Activated effector memory CD4-positive, alpha-beta T cell treated with anti-CD3 and anti-CD28 coated beads, Interleukin-2, amount 50 U/mL, for 16 hours (primary cell): ENCODE data around the gene ENTPD7.
"Not testable (repeated sequence)": the region's sequence is repeated elsewhere in the genome, so short reads cannot be mapped to it uniquely, and the experiment has no call there.

Experiments used
- DNase-seq: peaks from one replicate; pipeline ENCODE4 v3.0.0-alpha.2; 2020

Gene ENTPD7

DNA sequence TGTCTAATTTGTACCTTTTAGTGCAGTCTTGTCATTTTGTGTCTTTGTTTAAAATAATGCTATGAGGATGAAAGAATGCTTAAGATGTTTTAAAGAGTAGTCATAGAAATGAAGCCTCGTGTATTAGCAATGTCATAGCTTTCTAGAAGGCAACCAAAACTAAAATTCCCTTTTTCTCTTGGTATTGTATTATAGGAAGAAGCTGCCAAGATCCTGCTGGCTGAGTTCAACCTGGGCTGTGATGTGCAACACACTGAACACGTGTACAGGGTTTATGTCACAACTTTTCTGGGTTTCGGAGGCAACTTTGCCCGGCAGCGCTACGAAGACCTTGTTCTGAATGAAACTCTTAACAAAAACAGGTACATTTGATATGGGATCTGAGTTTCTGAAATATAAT, 36.5 kb downstream of the ENTPD7 start:
- no peak for DNase-seq

DNA sequence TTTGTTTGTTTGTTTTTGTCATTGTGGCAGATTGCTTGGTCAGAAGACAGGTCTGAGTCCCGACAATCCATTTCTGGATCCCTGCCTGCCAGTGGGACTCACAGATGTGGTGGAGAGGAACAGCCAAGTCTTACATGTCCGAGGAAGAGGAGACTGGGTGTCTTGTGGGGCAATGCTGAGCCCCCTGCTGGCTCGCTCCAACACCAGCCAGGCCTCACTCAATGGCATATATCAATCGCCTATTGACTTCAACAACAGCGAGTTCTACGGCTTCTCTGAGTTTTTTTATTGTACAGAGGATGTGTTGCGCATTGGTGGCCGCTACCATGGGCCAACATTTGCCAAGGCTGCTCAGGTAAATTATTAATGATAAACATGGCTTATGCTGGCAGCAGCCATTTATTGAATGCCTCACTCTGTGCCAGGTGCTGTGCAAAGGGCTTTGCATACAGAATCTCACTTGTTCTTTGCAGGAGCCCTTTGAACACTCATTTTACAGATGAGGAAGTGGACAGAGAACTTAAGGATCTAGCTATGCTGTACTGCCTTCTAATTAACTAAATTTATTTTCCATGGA, 39.3 kb downstream of the ENTPD7 start:
- no peak for DNase-seq

DNA sequence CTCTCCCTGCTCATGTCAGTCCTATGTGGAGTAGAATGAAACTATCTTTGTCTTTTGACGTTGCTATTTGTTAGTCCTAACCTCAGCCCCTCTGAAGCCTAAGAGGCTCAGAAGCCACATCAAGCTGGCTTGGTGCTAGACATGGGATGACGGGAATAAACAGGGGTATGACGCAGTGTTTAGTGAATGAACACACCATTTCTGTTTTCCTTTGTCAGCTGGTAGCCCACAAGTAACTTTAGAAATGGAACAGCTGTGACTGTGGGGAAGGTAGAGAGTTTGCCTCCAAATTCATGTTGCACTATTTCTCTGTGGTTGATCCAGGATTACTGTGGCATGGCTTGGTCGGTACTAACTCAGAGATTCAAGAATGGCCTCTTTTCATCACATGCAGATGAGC, 41.3 kb downstream of the ENTPD7 start:
- no peak for DNase-seq

DNA sequence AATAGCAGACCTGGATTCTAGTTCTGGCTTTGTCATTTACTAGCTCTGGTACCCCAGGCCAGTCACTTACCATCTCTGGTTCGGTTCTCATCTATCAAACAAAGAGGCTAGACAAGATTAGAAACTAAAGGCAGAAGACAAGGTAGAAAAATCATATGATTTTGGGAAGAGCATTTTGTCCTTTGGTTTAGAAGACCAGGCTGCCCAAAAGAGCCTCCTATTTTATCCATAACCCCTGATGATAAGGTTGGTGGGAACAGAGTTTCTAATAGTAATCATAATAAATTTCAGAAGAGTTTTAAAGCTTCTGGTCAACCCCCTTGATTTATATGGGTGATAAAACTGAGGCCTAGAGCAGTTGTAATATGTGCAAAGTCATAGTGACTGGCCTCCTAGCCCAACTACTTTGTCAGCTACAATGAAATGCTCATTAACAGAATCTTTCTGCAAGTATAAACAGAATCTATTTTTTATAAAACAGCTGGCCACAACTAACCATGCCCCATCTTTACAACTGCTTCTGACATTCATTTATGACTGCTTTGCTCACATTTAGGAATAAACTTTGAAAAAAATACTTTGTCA, 49.2 kb downstream of the ENTPD7 start:
- DNase-seq, result no peak

DNA sequence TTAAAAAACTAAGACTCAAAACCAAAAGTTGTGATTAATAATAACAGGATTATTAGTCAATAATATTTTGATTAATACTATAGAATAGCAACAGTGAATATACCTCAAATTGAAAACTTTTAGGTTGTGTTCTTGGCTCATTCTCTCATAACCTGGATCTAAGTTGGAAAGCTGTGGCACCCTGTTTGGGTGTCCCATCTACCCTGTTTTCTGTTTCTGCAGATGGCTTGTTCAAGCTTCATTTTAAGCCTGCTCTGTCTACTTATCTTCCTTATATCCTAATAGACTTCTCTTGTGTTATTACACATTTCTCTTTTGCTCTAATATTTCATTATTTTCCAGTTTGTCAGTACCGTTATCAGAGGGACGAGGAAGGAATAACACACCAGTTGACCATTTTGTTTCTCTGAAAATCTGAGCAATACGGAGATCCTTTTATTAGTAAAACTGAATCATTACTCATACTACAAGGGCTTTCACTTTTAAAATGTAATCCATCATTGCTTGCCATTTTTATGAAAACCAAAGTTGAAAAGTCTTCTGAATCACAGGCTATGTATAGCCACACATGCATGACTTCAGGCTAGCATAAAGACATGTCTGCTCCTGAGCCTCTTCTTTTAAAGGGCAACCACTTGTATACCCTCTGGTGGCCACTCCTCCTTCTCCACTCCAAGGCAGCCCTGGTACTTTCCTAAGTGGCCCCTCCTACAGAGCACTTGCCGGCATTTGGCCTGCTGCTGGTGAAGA, 50.3 kb downstream of the ENTPD7 start:
- DNase-seq, result no peak

DNA sequence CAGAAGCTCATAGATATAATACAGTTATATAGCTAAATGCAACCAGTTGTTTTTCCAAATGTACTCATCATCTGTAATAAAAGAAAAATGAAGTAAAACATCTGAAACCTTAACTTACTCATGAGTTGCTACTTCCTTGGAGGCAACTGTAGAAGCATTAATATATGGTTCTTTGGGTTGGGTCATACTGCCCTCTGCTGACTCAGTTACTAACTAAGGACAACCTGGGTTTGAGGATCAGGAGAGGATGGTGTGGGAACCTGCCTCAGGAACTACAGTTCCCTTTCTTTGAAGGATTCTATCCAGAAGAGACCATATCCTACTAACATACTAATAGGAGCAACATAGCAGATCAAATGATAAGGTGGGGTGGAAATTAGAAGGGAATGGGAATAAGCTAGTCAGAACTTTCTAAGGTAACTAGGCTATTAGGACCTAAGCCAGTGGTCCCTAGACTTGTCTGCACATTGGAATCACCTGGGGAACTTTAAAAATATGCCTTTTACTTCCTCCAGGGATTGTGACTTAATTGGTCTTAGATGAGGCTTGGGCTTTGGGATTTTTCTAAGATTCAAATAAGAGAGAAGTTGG, 51.9 kb downstream of the ENTPD7 start:
- no peak for DNase-seq

DNA sequence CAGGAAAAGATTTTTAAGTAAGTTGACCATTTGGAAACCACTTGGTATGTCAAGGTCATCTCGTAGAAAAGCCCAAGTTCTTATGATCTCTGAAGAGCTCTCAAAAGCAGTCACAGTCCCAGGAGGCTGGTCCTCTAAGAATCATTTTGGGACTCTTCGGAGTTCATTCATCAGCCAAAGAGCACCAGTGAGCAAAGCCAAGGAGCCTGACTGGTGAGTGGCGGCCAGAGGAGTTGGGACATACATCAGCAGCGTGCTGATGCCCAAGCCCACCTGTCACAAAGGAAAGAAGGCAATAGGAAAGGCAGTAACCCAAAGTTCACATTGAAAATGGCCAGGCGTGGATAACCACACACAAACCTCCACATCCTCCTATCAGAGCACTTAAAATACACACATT, 55.1 kb downstream of the ENTPD7 start:
- DNase-seq, result no peak

DNA sequence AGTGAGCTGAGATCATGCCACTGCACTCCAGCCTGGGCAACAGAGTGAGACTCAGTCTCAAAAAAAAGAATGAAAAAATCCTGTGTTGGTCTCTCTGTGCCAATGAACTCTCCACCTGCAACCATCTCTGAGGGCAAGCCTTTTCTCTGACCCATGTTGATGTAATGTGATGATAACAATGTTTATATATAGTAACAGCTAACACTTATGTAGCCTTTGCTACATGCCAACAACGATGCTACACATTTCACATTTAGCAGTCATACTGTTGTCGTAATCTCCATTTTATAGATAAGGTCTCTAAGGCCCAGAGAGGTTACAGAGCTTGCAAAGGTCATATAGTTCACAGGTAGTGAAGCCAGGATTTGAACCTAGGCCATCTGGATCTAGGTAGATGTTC, 61.1 kb downstream of the ENTPD7 start:
- no peak for DNase-seq

DNA sequence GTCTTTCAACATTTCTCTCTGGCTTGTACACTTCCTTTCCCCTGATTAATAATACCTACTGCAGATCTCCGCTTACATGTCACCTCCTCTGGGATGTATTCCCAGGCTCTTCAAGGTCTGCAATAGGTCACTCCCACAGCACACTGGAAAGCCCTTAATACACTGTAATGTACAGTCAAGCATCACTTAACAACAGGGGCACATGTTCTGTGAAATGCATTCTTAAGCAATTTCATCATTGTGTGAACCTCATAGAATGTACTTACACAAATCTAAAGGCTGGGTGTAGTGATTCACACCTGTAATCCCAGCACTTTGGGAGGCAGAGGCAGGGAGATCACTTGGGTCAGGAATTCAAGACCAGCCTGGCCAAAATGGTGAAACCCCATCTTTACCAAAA, 70.7 kb downstream of the ENTPD7 start:
- no peak for DNase-seq

DNA sequence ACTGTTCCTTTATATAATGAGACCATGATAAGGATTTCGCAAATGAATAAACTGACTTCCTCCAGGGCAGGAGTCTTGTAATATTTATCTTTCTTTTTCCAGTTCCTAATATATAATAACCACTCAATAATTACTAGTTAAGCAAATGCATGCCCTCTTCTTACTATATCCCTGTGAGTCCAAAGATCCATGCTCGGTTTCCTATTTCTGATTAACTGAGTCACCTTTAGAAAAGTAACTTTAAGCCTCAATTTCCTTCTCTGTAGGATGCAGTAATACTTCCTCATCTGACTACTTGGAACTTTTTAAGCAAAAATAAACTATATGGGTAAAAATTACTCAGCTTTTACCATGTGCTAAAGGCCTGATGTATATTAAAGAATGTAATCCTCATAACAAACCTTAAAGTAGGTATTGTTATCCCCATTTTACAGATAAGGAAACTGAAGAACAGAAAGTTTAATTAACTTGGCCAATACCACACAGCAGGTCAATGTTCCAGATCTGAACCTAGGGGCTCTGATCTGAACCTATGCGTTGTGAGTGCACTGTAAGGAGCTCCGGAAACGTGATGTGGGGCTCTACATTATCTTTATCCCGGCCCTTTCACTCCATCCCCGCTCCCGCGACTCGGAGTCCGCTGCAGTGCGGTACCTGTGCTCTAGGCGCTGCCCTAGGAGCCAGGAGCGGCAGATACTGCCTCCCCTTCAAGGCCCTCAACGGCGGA, 72.2 kb downstream of the ENTPD7 start:
- no peak for DNase-seq

DNA sequence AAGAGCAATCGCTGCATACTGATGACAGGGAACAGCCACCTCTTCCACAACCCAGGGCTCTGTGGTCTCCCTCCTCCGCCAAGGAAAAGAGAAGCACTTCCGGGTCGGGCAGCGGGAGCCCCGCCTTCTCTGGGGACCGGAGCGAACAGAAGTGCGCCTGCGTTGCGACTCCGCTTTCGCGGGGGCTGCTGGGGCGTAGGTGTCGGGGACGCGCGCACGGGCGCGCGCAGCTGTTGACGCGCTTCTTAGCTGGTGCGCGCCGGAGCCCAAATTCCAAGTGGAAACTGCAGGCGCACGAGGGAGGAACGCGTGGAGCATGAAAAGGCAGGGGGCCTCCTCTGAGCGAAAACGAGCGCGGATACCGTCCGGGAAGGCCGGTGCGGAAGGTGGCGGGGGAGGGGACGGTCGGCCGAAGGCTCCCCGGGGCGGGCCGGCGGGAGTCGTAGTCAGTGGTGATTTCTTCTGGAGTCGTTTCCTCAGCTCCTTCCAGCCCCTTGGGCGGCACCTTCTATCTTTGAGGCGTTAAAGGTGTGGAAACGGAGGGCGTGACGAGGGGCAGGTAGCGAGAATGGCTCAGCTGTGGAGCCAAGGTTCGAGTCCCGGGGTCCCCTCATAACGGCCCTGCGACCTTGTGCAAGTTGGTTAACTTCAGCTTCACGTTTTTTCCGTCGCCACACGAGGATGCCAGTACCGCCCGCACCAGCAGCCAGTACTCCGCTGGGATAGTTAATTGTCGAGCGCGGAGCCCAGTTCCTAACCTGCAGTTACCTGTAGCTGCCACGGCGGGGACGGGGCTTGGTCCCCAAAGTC, 72.9 kb downstream of the ENTPD7 start, which contains the start of the genes COX15 and CUTC:
Gene COX15, minus strand, starts transcription at position 95 of the 810 bp plus-strand sequence. Its CDS starts 78 bp downstream, at position 17.
Gene CUTC, plus strand, starts transcription at position 202 of the 810 bp plus-strand sequence. Its CDS starts 115 bp downstream, at position 317.
- DNase-seq, result peak; percentile 98

DNA sequence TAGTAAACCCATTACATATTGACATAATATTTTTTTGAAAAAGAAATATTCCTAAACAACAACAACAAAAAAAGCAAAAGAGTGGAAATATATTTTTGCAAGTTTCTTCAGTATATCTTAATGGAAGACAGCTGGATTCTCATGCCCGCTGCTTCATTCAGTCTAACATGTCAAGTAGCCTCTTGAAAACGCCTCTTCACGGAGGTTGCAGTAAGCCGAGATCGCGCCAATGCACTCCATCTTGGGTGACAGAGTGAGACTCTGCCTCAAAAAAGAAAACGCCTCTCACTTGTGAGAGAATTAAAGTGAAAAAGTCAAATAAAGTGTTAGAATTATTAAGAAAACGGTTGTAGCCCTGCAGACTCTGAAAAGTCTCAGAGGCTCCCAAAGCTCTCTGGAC, 74.1 kb downstream of the ENTPD7 start:
- DNase-seq, result no peak

DNA sequence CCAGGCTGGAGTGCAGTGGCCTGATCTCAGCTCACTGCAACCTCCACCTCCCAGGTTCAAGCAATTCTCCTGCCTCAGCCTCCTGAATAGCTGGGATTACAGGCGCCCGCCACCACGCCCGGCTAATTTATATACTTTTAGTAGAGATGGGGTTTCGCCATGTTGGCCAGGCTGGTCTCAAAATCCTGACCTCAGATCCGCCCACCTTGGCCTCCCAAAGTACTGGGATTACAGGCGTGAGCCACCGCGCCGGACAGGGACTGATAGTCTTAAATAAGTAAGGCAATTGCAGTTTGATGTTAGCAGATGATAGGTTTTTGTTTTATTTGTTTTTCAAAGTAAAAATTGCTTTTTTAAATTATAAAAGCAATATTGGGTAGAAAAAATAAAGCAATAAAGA, 74.8 kb downstream of the ENTPD7 start:
- DNase-seq, result not testable (repeated sequence)

DNA sequence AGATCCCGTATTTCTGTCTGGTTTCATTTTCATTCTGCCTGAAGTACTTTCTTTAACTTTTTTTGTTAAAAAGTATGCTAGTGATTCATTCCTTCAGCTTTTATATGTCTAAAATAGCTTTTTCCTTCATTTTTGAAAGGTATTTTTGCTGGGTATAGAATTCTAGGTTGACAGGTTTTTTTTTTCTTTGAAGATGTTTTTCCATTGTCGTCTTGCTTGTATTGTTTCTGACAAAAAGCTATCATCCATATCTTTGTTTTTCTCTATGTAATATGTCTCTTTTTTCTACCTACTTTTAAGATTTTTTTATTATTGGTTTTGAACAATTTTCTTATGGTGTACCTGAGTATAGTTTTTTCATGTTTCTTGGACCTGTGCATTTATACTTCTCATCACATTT, 81.0 kb downstream of the ENTPD7 start:
- DNase-seq, result no peak

DNA sequence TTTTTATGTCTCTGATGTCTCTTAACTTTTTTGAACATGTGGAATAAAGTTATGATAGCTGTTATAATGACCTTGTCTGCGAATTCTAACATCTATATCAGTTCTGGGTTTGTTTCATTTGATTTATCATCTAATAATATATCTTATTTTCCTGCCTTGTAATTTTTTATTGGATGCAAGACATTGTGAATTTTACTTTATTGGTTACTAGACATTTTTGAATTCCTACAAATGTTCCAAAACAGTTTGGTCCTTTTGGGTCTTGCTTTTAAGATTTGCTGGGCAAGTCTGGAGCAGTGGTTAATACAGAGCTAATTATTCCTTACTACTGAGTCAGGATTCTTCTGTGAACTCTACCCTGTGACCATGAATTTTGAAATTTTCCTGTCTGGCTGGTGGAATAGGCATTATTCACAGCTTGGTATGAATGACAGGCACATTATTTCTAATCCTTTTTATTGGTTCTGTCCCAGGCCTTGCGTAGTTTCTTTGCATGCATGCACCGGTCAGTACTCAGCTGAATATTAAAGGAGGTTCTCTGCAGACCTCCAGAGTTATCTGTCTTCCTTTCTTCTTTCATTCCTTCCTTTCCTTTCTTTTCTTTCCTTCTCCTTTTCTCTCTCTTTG, 81.7 kb downstream of the ENTPD7 start:
- DNase-seq, result no peak

DNA sequence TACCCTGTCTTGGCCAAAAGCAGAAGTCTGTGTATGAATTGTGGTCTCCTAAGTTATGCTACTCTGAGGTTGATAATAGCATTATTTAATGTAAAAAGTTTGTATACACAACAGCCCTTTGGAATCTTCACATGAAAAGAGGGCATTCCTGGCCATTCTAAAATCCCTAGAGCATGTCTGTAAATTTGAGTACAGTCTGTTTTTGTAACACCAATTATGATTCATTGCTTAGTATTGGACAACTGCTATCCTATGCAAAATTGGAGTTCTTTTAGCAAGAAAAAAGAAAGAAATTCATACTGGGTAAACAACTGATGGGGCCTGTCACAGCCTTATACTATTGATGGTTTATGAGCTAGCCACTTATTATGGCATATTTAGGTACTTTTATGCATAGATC, 82.9 kb downstream of the ENTPD7 start:
- DNase-seq, result no peak

DNA sequence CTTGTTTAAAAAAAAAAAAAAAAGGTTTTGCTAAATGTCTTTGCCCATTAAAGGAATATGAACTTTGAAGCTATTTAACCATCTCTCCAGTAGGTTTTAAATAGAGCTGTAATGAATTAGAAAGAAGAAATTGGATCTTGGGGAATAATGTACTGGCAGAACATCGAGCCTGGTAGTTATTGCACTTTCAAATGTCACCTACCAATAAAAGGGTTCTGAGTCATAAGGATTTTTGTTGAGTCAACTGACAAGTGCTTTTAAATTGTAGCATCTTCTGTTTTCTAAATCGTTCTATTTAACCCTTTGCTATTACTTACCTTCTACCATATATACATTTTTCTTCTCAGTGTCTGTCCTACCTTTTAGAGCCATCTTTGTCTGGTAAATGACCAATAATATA, 83.4 kb downstream of the ENTPD7 start:
- DNase-seq, result no peak

DNA sequence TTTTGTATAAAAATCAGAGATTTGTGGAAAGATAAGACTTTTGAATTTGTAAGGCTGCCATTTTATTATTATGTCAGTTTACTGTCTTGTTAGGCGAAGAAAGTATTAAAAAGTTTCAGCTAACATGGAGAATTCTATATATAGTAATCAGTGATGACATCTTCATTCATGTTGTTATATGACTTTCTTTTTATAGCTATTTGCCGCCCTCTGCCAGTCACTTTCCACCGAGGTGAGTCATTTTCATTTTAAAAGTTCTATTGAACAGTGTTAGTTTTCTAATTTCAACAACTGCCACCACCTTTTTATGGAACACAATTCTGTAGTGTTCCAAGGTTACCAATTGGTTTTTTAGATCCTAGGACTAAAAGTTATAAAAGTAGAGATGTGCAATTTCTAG, 84.5 kb downstream of the ENTPD7 start:
- no peak for DNase-seq

DNA sequence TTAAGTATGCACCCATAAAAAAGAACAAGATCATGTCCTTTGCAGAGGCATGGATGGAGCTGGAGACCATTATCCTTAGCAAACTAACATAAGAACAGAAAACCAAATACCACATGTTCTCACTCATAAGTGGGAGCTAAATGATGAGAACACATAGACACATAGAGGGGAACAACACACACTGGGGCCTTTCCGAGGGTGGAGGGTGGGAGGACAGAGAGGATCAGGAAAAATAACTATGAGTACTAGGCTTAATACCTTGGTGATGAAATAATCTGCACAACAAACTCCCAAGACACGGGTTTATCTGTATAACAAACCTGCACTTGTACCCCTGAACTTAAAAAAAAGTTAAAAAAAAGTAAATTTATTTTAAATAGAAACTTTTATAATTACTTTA, 86.9 kb downstream of the ENTPD7 start:
- DNase-seq, result not testable (repeated sequence)

DNA sequence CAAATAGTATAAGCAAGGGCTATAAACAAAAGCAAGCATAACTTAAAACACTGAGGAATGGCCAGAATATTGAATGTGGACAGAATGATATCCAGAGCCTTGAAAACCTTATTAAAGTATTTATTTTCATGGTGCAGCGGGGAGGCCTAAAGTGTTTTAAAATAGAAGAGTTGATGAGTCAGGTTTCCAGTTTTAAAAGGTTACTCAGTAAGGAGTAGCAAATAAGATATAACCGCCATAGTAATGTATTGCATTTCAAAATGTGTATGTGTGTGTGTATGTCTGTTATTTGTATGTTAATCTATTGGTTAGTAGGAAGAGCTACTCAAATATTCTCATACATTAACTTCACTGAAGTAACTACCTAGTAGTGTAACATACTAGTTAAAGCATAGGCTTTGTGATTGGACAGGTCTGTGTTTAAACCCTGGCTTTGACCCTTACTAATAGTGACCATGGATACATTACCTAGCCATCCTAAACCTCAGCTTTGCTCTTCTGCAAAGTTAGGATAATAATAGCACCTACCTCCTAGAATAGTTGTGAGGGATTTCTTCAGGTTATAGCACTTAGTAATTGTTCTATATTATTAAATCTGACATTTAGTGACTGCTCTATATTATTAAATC, 89.6 kb downstream of the ENTPD7 start:
- no peak for DNase-seq

DNA sequence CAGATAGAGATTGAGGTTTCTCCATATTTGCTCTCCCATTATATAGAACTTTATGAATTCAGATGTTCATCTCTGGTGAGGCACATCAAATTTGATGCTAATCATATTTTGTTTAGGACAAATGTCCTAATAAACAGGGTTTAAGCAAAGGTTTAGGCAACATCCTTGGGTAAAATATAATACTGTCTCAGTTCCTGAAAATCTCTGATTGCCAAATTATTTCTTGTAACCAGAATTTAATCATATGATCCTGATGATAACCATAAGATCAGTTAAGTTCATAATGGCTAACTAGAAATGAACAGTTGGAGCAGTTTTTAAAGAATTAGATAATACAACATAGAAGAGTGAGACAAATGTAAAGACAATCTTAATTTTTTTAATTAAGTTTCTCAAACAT, 91.3 kb downstream of the ENTPD7 start:
- no peak for DNase-seq
